GM12892 (cell line): ENCODE results near the gene IQGAP2.

Experiments
- POLR2A ChIP-seq: IDR thresholded peaks from 2 replicates; pipeline ENCODE4 v1.6.1; 2011; ENCODE audit warnings: low read depth, low read length, control low read depth
- POLR2AphosphoS5 ChIP-seq: IDR thresholded peaks from 2 replicates; pipeline ENCODE4 v1.6.1; 2011; ENCODE audit warnings: low read depth, low read length, control low read depth
- TAF1 ChIP-seq: IDR thresholded peaks from 2 replicates; pipeline ENCODE4 v1.6.1; 2011; ENCODE audit warnings: low read depth, mild to moderate bottlenecking, control low read depth, low read length, borderline replicate concordance

- TF ChIP-seq POLR2A (no peak), TAF1 (no peak), POLR2AphosphoS5 (no peak)
Measured at GRCh38 chr5:76547891-76548524, 144.9 kb downstream of the IQGAP2 start.
